Skeletal muscle satellite cell (primary cell): ENCODE results near the gene GAD1. TPM values are rescaled to one million over a fixed set of nuclear protein-coding genes. Genes with fewer than 3 reads are reported as not detected.

Source experiments
- H3K27me3 ChIP-seq: 2 replicates; pipeline ENCODE4 v1.7.0; 2013; ENCODE audit warnings: low read length; ENCODE audit not compliant: control insufficient read depth, insufficient read depth
- H3K36me3 ChIP-seq: 2 replicates; pipeline ENCODE4 v1.7.0; 2013; ENCODE audit warnings: mild to moderate bottlenecking, control low read depth, low read length; ENCODE audit not compliant: insufficient read depth
- H3K4me1 ChIP-seq: 2 replicates; pipeline ENCODE4 v1.7.0; 2013; ENCODE audit warnings: low read length; ENCODE audit not compliant: control insufficient read depth, insufficient read depth
- H3K4me2 ChIP-seq: 2 replicates; pipeline ENCODE4 v1.7.0; 2013; ENCODE audit warnings: mild to moderate bottlenecking, low read length
- H3K4me3 ChIP-seq: 2 replicates; pipeline ENCODE4 v1.7.0; 2013; ENCODE audit warnings: low read length
- H3K9ac ChIP-seq: 2 replicates; pipeline ENCODE4 v1.7.0; 2013; ENCODE audit warnings: mild to moderate bottlenecking, low read depth, low read length, moderate library complexity
- H3K9me3 ChIP-seq: replicated peaks from 2 replicates; pipeline ENCODE4 v1.7.0; 2013; ENCODE audit warnings: mild to moderate bottlenecking, control low read depth, low read length
- total RNA-seq: library from RNA; depleted of rRNA; stranded (reverse); fragments of >200 nt; gene quantifications from 2 replicates; pipeline ENCODE4 v1.2.3, GENCODE V29; 2012; rRNA removed

Gene GAD1
- total RNA-seq: not detected in 2 replicates

- Histone ChIP-seq H3K4me3 (peak within 1 kb of the TSS; percentile 69), H3K4me2 (peak within 1 kb of the TSS; percentile 96), H3K36me3 (no peaks in the 10 kb centered on the region), H3K9me3 (no peaks in the 10 kb centered on the region), H3K4me1 (peaks cover 30% of the 10 kb centered on the region), H3K27me3 (peaks cover 83% of the 10 kb centered on the region), H3K9ac (peak within 1 kb of the TSS; percentile 8)
Measured at GRCh38 chr2:170816504-170817092, at the start of gene GAD1. TSS of gene GAD1 (plus strand) at chr2:170816887. CDS start at chr2:170818592, 1,705 bp downstream.

- Histone ChIP-seq H3K27me3 (peaks cover 25% of the 10 kb centered on the region), H3K9me3 (no peaks in the 10 kb centered on the region), H3K4me2 (peak within 1 kb of the TSS; percentile 100), H3K36me3 (no peaks in the 10 kb centered on the region), H3K4me3 (peak within 1 kb of the TSS; percentile 98), H3K9ac (peak within 1 kb of the TSS; percentile 81), H3K4me1 (peaks cover 7% of the 10 kb centered on the region)
Measured at GRCh38 chr2:170770008-170770605, 46.6 kb upstream of the GAD1 start, which contains the start of gene ERICH2. TSS of gene ERICH2 (plus strand) at chr2:170770378. CDS start at chr2:170770682, 304 bp downstream.

GRCh38 chr2:170770606-170771420, 45.9 kb upstream of the GAD1 start:
- peak overlapping the region; percentile 100 for H3K4me2 ChIP-seq
- peak overlapping the region; percentile 98 for H3K4me3 ChIP-seq
- peak overlapping the region; percentile 81 for H3K9ac ChIP-seq
- H3K36me3 ChIP-seq: no peaks in the 10 kb centered on the region
- H3K27me3 ChIP-seq: peaks cover 25% of the 10 kb centered on the region
- no peaks in the 10 kb centered on the region for H3K9me3 ChIP-seq
- peaks cover 7% of the 10 kb centered on the region for H3K4me1 ChIP-seq

GRCh38 chr2:170771421-170771937, 45.2 kb upstream of the GAD1 start:
- no peaks in the 10 kb centered on the region for H3K36me3 ChIP-seq
- peaks cover 25% of the 10 kb centered on the region for H3K27me3 ChIP-seq
- H3K9ac ChIP-seq: peak overlapping the region; percentile 59
- no peaks in the 10 kb centered on the region for H3K9me3 ChIP-seq
- peak overlapping the region; percentile 80 for H3K4me3 ChIP-seq
- peaks cover 7% of the 10 kb centered on the region for H3K4me1 ChIP-seq
- H3K4me2 ChIP-seq: peak overlapping the region; percentile 97

GRCh38 chr2:170772295-170772694, 44.4 kb upstream of the GAD1 start:
- Histone ChIP-seq H3K9me3 (no peaks in the 10 kb centered on the region), H3K4me3 (no peak overlapping the region), H3K36me3 (no peaks in the 10 kb centered on the region), H3K27me3 (peaks cover 25% of the 10 kb centered on the region), H3K4me1 (peaks cover 7% of the 10 kb centered on the region), H3K9ac (no peak overlapping the region), H3K4me2 (no peak overlapping the region)

- no peak overlapping the region for H3K4me3 ChIP-seq
- no peaks in the 10 kb centered on the region for H3K36me3 ChIP-seq
- H3K27me3 ChIP-seq: peaks cover 28% of the 10 kb centered on the region
- H3K4me1 ChIP-seq: peaks cover 7% of the 10 kb centered on the region
- no peak overlapping the region for H3K4me2 ChIP-seq
- H3K9ac ChIP-seq: no peak overlapping the region
- H3K9me3 ChIP-seq: no peaks in the 10 kb centered on the region
Measured at GRCh38 chr2:170774074-170774473, 42.6 kb upstream of the GAD1 start.

GRCh38 chr2:170778900-170779299, 37.8 kb upstream of the GAD1 start:
- H3K27me3 ChIP-seq: peaks cover 4% of the 10 kb centered on the region
- H3K9me3 ChIP-seq: no peaks in the 10 kb centered on the region
- H3K36me3 ChIP-seq: no peaks in the 10 kb centered on the region
- no peaks in the 10 kb centered on the region for H3K4me1 ChIP-seq
- H3K4me3 ChIP-seq: no peak overlapping the region
- H3K4me2 ChIP-seq: no peak overlapping the region
- no peak overlapping the region for H3K9ac ChIP-seq

- Histone ChIP-seq H3K27me3 (peaks cover 4% of the 10 kb centered on the region), H3K9me3 (no peaks in the 10 kb centered on the region), H3K4me2 (no peak overlapping the region), H3K9ac (no peak overlapping the region), H3K36me3 (no peaks in the 10 kb centered on the region), H3K4me3 (no peak overlapping the region), H3K4me1 (no peaks in the 10 kb centered on the region)
Measured at GRCh38 chr2:170779304-170779703, 37.4 kb upstream of the GAD1 start.

GRCh38 chr2:170782673-170783072, 34.0 kb upstream of the GAD1 start:
- H3K4me3 ChIP-seq: no peak overlapping the region
- H3K36me3 ChIP-seq: no peaks in the 10 kb centered on the region
- no peak overlapping the region for H3K4me2 ChIP-seq
- no peaks in the 10 kb centered on the region for H3K9me3 ChIP-seq
- H3K9ac ChIP-seq: no peak overlapping the region
- no peaks in the 10 kb centered on the region for H3K4me1 ChIP-seq
- peaks cover 7% of the 10 kb centered on the region for H3K27me3 ChIP-seq

- Histone ChIP-seq H3K4me3 (no peak overlapping the region), H3K4me1 (no peaks in the 10 kb centered on the region), H3K36me3 (no peaks in the 10 kb centered on the region), H3K9ac (no peak overlapping the region), H3K9me3 (no peaks in the 10 kb centered on the region), H3K27me3 (peaks cover 7% of the 10 kb centered on the region), H3K4me2 (no peak overlapping the region)
Measured at GRCh38 chr2:170783549-170783948, 33.1 kb upstream of the GAD1 start.

- Histone ChIP-seq H3K9ac (no peak overlapping the region), H3K4me2 (no peak overlapping the region), H3K4me1 (no peaks in the 10 kb centered on the region), H3K4me3 (no peak overlapping the region), H3K9me3 (no peaks in the 10 kb centered on the region), H3K27me3 (peaks cover 33% of the 10 kb centered on the region), H3K36me3 (no peaks in the 10 kb centered on the region)
Measured at GRCh38 chr2:170798996-170799395, 17.7 kb upstream of the GAD1 start.
